ENCODE measurements around the gene AUTS2. TPM values are rescaled to one million over a fixed set of nuclear protein-coding genes. Genes with fewer than 3 reads are reported as not detected.

Gene AUTS2
- total RNA-seq, 3 donors from 2014 or later = 31.2 to 67.6 (median 36.5) TPM

- TF ChIP-seq CTCF (IDR thresholded peaks at IDR 0.05) = no peak
- intact Hi-C loops (cut with DNase I, micrococcal nuclease) = no loop called here
Observed at GRCh38 chr7:69920797-69921196, 322.5 kb downstream of the AUTS2 start.

GRCh38 chr7:69922026-69922803 is 323.9 kb downstream of the AUTS2 start:
- Histone ChIP-seq H3K9me3 (no peaks in the 10 kb centered on the region), H3K4me1 (ENCODE audit: low read depth) (no peaks in the 10 kb centered on the region), H3K36me3 (ENCODE audit: low read depth) (no peaks in the 10 kb centered on the region), H3K4me3 (no peak overlapping the region)
- ATAC-seq (peak; percentile 88), DNase-seq (no peak)
- TF ChIP-seq CTCF (IDR thresholded peaks at IDR 0.05) = no peak
- intact Hi-C loops (cut with DNase I, micrococcal nuclease) = no loop called here

More at GRCh38 chr7:69920797-69921196, 322.5 kb downstream of the AUTS2 start:
- no peak for DNase-seq
- no peak overlapping the region for H3K4me3 ChIP-seq
- no peak for ATAC-seq
- H3K36me3 ChIP-seq (ENCODE audit: low read depth) = no peaks in the 10 kb centered on the region
- no peaks in the 10 kb centered on the region for H3K4me1 ChIP-seq (ENCODE audit: low read depth)
- H3K9me3 ChIP-seq = no peaks in the 10 kb centered on the region

- Histone ChIP-seq H3K4me1 (ENCODE audit: low read depth) (no peaks in the 10 kb centered on the region), H3K4me3 (no peak overlapping the region), H3K36me3 (ENCODE audit: low read depth) (no peaks in the 10 kb centered on the region), H3K9me3 (no peaks in the 10 kb centered on the region)
- no peak for ATAC-seq
- no peak for TF ChIP-seq CTCF (IDR thresholded peaks at IDR 0.05)
- intact Hi-C loops (cut with DNase I, micrococcal nuclease) = no loop called here
- DNase-seq = no peak
Observed at GRCh38 chr7:69927461-69927860, 329.2 kb downstream of the AUTS2 start.

- Histone ChIP-seq H3K36me3 (ENCODE audit: low read depth) (no peaks in the 10 kb centered on the region), H3K4me1 (ENCODE audit: low read depth) (no peaks in the 10 kb centered on the region), H3K9me3 (no peaks in the 10 kb centered on the region), H3K4me3 (no peak overlapping the region)
- DNase-seq = no peak
- no peak for TF ChIP-seq CTCF (IDR thresholded peaks at IDR 0.05)
- ATAC-seq = no peak
- intact Hi-C loops (cut with DNase I, micrococcal nuclease) = no loop called here
Observed at GRCh38 chr7:69928621-69929020, 330.3 kb downstream of the AUTS2 start.

GRCh38 chr7:69929622-69930021 is 331.3 kb downstream of the AUTS2 start:
- no peaks in the 10 kb centered on the region for H3K9me3 ChIP-seq
- intact Hi-C loops (cut with DNase I, micrococcal nuclease) = no loop called here
- no peaks in the 10 kb centered on the region for H3K4me1 ChIP-seq (ENCODE audit: low read depth)
- no peak for TF ChIP-seq CTCF (IDR thresholded peaks at IDR 0.05)
- DNase-seq (no peak), ATAC-seq (no peak)
- H3K4me3 ChIP-seq = no peak overlapping the region
- H3K36me3 ChIP-seq (ENCODE audit: low read depth) = no peaks in the 10 kb centered on the region
